HCT116 (cell line): ENCODE results near the gene ERCC6L. TPM values are rescaled to one million over a fixed set of nuclear protein-coding genes. Genes with fewer than 3 reads are reported as not detected.

Experiments used
- ATAC-seq: fragments of 200-7000 bp; cut with Tn5 transposase; 2 replicates; pipeline ENCODE4 v1.9.1; 2020; ENCODE audit warnings: mild to moderate bottlenecking, moderate library complexity
- BruUV-seq: library from RNA; stranded (reverse); fragments of 400-500 nt; replicated peaks from 2 replicates; lab custom pipeline; 2021; lab: Mats Ljungman, UMichigan
- CTCF ChIA-PET: fragments of 300-600 bp; sonication (Branson Sonifier 250); formaldehyde crosslinking; loops from one replicate; lab custom pipeline; 2021; ENCODE audit warnings: antibody characterized with exemption; lab: Charles Lee
- POLR2A ChIA-PET: fragments of 300-600, 350-600 bp; sonication (Branson Sonifier 250); formaldehyde crosslinking; loops from one replicate; lab custom pipeline; 2021; ENCODE audit warnings: antibody characterized with exemption; lab: Charles Lee
- RAD21 ChIA-PET, 2 experiments: fragments of 300-600 bp; sonication (Branson Sonifier 250); formaldehyde crosslinking; loops; one replicate each; lab custom pipeline; 2023; ENCODE audit warnings: low total read pairs in 2 of 2; ENCODE audit not compliant: uncharacterized antibody in 2 of 2, unreplicated experiment in 2 of 2, low non-redundant PET in 1 of 2; lab: Charles Lee
- DNase-seq: peaks from one replicate; pipeline ENCODE4 v3.0.0-alpha.2; 2010; ENCODE audit warnings: low read depth, low spot score
- H2AFZ ChIP-seq: fragments of 200-600 bp; shearing (Covaris generic), sonication (generic); 2 replicates; pipeline ENCODE4 v1.6.1; 2017; ENCODE audit warnings: low read depth, mixed run types, mixed read lengths, antibody characterized with exemption, low read length; ENCODE audit not compliant: poor library complexity, severe bottlenecking
- H3K27ac ChIP-seq: 2 replicates; pipeline ENCODE4 v1.5.1; 2012; ENCODE audit warnings: low read depth, low read length
- H3K27me3 ChIP-seq: fragments of 200-600 bp; sonication (generic); 2 replicates; pipeline ENCODE4 v1.6.1; 2016; ENCODE audit warnings: mixed run types, low read length, mixed read lengths; ENCODE audit not compliant: insufficient read depth
- H3K36me3 ChIP-seq, 2 experiments: fragments of 200-500 bp in 1 of 2; fragments of 200-600 bp in 1 of 2; sonication (Bioruptor generic) in 1 of 2; sonication (generic) in 1 of 2; 2 replicates each; pipeline versions ENCODE4 v1.5.1 to v1.6.1; 2014 to 2016; ENCODE audit warnings: low read length in 2 of 2, inconsistent platforms in 1 of 2, mixed read lengths in 1 of 2, mixed run types in 1 of 2; ENCODE audit not compliant: insufficient read depth in 2 of 2, control insufficient read depth in 1 of 2
- H3K4me1 ChIP-seq, 2 experiments: fragments of 200-600 bp in 1 of 2; sonication (generic) in 1 of 2; 2 replicates each; pipeline versions ENCODE4 v1.5.1 to v1.6.1; 2012 to 2017; ENCODE audit warnings: low read length in 2 of 2, inconsistent platforms in 1 of 2, mild to moderate bottlenecking in 1 of 2, mixed read lengths in 1 of 2, mixed run types in 1 of 2, moderate library complexity in 1 of 2; ENCODE audit not compliant: insufficient read depth in 2 of 2, control insufficient read depth in 1 of 2
- H3K4me2 ChIP-seq: fragments of 200-600 bp; sonication (generic); 2 replicates; pipeline ENCODE4 v1.6.1; 2017; ENCODE audit warnings: mixed run types, low read length, mixed read lengths
- H3K4me3 ChIP-seq, 2 experiments: fragments of 200-600 bp in 1 of 2; sonication (generic) in 1 of 2; replicated peaks in 1 of 2; 2 replicates each; pipeline ENCODE4 v1.5.1; 2011 to 2016; ENCODE audit warnings: low read length in 2 of 2, control low read depth in 1 of 2, low read depth in 1 of 2, mild to moderate bottlenecking in 1 of 2, mixed read lengths in 1 of 2, mixed run types in 1 of 2
- H3K79me2 ChIP-seq: fragments of 200-600 bp; sonication (generic); 2 replicates; pipeline ENCODE4 v1.6.1; 2017; ENCODE audit warnings: mild to moderate bottlenecking, mixed run types, low read length, moderate library complexity, mixed read lengths; ENCODE audit not compliant: insufficient read depth
- H3K9ac ChIP-seq: fragments of 200-600 bp; sonication (generic); 2 replicates; pipeline ENCODE4 v1.6.1; 2016; ENCODE audit warnings: low read length, mixed read lengths
- H3K9me2 ChIP-seq: fragments of 200-600 bp; sonication (generic), shearing (Covaris generic); 2 replicates; pipeline ENCODE4 v1.6.1; 2017; ENCODE audit warnings: mixed run types, mild to moderate bottlenecking, moderate library complexity; ENCODE audit not compliant: insufficient read depth
- H3K9me3 ChIP-seq, 2 experiments: fragments of 200-500 bp in 1 of 2; fragments of 200-600 bp in 1 of 2; sonication (Bioruptor generic) in 1 of 2; sonication (generic) in 1 of 2; 2 replicates each; pipeline ENCODE4 v1.6.1; 2014 to 2017; ENCODE audit warnings: low read length in 2 of 2, mixed read lengths in 2 of 2, inconsistent platforms in 1 of 2, low read depth in 1 of 2, mild to moderate bottlenecking in 1 of 2, mixed run types in 1 of 2, moderate library complexity in 1 of 2; ENCODE audit not compliant: control insufficient read depth in 1 of 2, insufficient read depth in 1 of 2
- H4K20me1 ChIP-seq: fragments of 200-600 bp; sonication (generic), shearing (Covaris generic); 2 replicates; pipeline ENCODE4 v1.6.1; 2017; ENCODE audit warnings: mixed run types, mild to moderate bottlenecking, moderate library complexity; ENCODE audit not compliant: insufficient read depth
- CBX3 ChIP-seq: IDR thresholded peaks from 2 replicates; pipeline ENCODE4 v1.6.1; 2012; ENCODE audit warnings: low read depth
- EGR1 ChIP-seq: IDR thresholded peaks from 2 replicates; pipeline ENCODE4 v1.6.1; 2012; ENCODE audit warnings: low read depth
- EZH2phosphoT487 ChIP-seq: fragments of 200-600 bp; IDR thresholded peaks from 2 replicates; pipeline ENCODE4 v1.6.1; 2018; ENCODE audit warnings: antibody characterized with exemption, borderline replicate concordance
- FOSL1 ChIP-seq: IDR thresholded peaks from 2 replicates; pipeline ENCODE4 v1.6.1; 2012; ENCODE audit warnings: low read depth
- JUND ChIP-seq: IDR thresholded peaks from 2 replicates; pipeline ENCODE4 v1.6.1; 2012
- RAD21 ChIP-seq: IDR thresholded peaks from 2 replicates; pipeline ENCODE4 v1.6.1; 2012; ENCODE audit warnings: low read depth, mild to moderate bottlenecking
- SIN3A ChIP-seq: IDR thresholded peaks from 2 replicates; pipeline ENCODE4 v1.6.1; 2012; ENCODE audit warnings: low read depth
- SP1 ChIP-seq: IDR thresholded peaks from 2 replicates; pipeline ENCODE4 v1.6.1; 2012; ENCODE audit warnings: low read depth
- SRF ChIP-seq: IDR thresholded peaks from 2 replicates; pipeline ENCODE4 v1.6.1; 2012; ENCODE audit warnings: low read depth
- YY1 ChIP-seq: IDR thresholded peaks from 2 replicates; pipeline ENCODE4 v1.6.1; 2011; ENCODE audit warnings: low read length, low read depth, moderate library complexity, mild to moderate bottlenecking; ENCODE audit not compliant: insufficient replicate concordance; ENCODE audit errors: extremely low read depth
- ZFX ChIP-seq: fragments of 450-650 bp; IDR thresholded peaks from 2 replicates; pipeline ENCODE4 v1.6.1; 2017
- ZNF274 ChIP-seq: fragments of 200-500 bp; sonication (Bioruptor generic); IDR thresholded peaks from 2 replicates; pipeline ENCODE4 v1.6.1; 2014; ENCODE audit warnings: mild to moderate bottlenecking, low read depth, low read length, inconsistent platforms
- intact Hi-C: fragments of 100-400 bp; cut with micrococcal nuclease; formaldehyde crosslinking; loops from 2 replicates; pipeline ENCODE4 v1.10.0; 2022
- total RNA-seq: library from RNA; stranded (reverse); gene quantifications from one replicate; pipeline ENCODE4 v1.2.1, GENCODE V29; 2021; ENCODE audit not compliant: unreplicated experiment
- TF ChIP-seq, protein P1 (sequence below): IDR thresholded peaks from 2 replicates; pipeline ENCODE4 v1.6.1; 2012
- TF ChIP-seq, protein P2 (sequence below): IDR thresholded peaks from 2 replicates; pipeline ENCODE4 v1.6.1; 2011; ENCODE audit warnings: mild to moderate bottlenecking, low read length, moderate library complexity; ENCODE audit not compliant: insufficient replicate concordance; ENCODE audit errors: extremely low read depth

The ERCC6L gene
- total RNA-seq, 1 experiment from 2014 or later: 12.5 TPM

DNA sequence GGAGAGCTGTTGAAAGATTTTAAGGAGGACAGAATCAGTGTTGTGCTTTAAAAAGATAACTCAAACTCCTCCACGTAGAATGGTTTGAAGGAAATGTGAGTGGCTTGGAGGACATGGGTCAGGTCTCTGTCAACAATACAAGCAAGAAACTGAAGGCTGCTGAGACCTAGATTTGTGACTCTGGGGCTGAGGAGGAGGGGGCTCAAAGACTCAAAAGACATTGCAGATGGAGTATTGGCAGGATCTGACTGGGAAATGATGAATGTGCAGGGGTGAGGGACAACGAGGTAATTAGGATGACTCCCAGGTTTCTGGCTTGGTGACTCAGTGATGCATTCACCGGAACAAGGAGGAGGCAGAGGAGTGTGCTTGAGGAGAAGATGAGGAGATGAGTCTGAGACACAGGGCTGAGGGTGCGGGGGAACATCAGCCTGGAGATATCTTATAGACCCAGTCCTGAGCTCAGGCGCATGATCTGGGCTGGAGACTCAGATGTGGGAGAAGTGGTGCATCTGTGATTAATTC, 41.6 kb upstream of the ERCC6L start:
- BruUV-seq: no TSS peak
- no peak for ATAC-seq
- Histone ChIP-seq H3K79me2 (peaks cover 16% of the 10 kb centered on the region), H3K36me3 (peaks cover 6 to 13% of the 10 kb centered on the region in 2 experiments; a peak in 2 of 4 replicates), H2AFZ (peak overlapping the region; percentile 16), H3K27ac (no peak overlapping the region), H3K9me3 (no peaks in the 10 kb centered on the region), H3K4me1 (peaks cover 0 to 16% of the 10 kb centered on the region in 2 experiments; a peak in 2 of 4 replicates), H3K4me3 (no peak overlapping the region), H4K20me1 (0 out of 2 replicates have a peak, but pooled peaks cover under 1% of the 10 kb centered on the region)
- DNase-seq: no peak
- intact Hi-C loops: no loop called here
- TF ChIP-seq SRF (no peak), EGR1 (no peak), RAD21 (no peak), EZH2phosphoT487 (no peak), SIN3A (no peak), ZFX (no peak), JUND (no peak), ZNF274 (no peak), FOSL1 (no peak), SP1 (no peak), CBX3 (no peak), YY1 (no peak)
- TF ChIP-seq, protein P1, sequence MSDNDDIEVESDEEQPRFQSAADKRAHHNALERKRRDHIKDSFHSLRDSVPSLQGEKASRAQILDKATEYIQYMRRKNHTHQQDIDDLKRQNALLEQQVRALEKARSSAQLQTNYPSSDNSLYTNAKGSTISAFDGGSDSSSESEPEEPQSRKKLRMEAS: no peak
- TF ChIP-seq, protein P2, sequence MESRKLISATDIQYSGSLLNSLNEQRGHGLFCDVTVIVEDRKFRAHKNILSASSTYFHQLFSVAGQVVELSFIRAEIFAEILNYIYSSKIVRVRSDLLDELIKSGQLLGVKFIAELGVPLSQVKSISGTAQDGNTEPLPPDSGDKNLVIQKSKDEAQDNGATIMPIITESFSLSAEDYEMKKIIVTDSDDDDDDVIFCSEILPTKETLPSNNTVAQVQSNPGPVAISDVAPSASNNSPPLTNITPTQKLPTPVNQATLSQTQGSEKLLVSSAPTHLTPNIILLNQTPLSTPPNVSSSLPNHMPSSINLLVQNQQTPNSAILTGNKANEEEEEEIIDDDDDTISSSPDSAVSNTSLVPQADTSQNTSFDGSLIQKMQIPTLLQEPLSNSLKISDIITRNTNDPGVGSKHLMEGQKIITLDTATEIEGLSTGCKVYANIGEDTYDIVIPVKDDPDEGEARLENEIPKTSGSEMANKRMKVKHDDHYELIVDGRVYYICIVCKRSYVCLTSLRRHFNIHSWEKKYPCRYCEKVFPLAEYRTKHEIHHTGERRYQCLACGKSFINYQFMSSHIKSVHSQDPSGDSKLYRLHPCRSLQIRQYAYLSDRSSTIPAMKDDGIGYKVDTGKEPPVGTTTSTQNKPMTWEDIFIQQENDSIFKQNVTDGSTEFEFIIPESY: no peak
- TF ChIP-seq, all 23 proteins: peak for 0
- Histone ChIP-seq H3K9me2 (no peaks in the 10 kb centered on the region), H3K27me3 (no peaks in the 10 kb centered on the region), H3K9ac (no peak overlapping the region), H3K4me2 (peak overlapping the region; percentile 23; the same call in 1 of the 2 replicates)
- ChIA-PET POLR2A (no interaction called here), RAD21 (no interaction called here), CTCF (no interaction called here)
